ENCODE results near the gene PDZRN4. TPM values are rescaled to one million over a fixed set of nuclear protein-coding genes. Genes with fewer than 3 reads are reported as not detected.

PDZRN4 gene
- total and polyA plus RNA-seq, 2 donors (not counting 3 experiments of a cell fraction or from before 2014, with no cell fraction given): not detected

- POLR2A ChIA-PET: no interaction called here
- intact Hi-C loops (cut with micrococcal nuclease): no loop called here
- peak; percentile 55 for FAIRE-seq
Measured at GRCh38 chr12:41287500-41288141, 99.5 kb downstream of the PDZRN4 start.

GRCh38 chr12:41288142-41288811 lies 100.2 kb downstream of the PDZRN4 start:
- Histone ChIP-seq H3K9me3 (replicated peaks; ENCODE audit: control insufficient read depth, insufficient read depth, low read length) (no peaks in the 10 kb centered on the region), H4K20me1 (replicated peaks; ENCODE audit: control insufficient read depth, extremely low read depth, insufficient read depth, low read length) (no peaks in the 10 kb centered on the region), H2AFZ (ENCODE audit: low read depth, low read length) (no peak overlapping the region), H3K4me2 (ENCODE audit: insufficient read depth, low read length) (no peak overlapping the region), H3K36me3 (ENCODE audit: control insufficient read depth in 2 of 2, extremely low read depth in 1 of 2, insufficient read depth in 2 of 2, low read length in 2 of 2) (no peaks in the 10 kb centered on the region), H3K27me3 (ENCODE audit: control insufficient read depth in 2 of 2, insufficient read depth in 2 of 2, low read length in 2 of 2) (no peaks in the 10 kb centered on the region), H3K79me2 (ENCODE audit: control insufficient read depth, insufficient read depth, low read length) (no peaks in the 10 kb centered on the region), H3K27ac (ENCODE audit: insufficient read depth, low read depth, low read length) (no peak overlapping the region), H3K4me1 (ENCODE audit: control insufficient read depth, extremely low read depth, insufficient read depth, low read length) (no peaks in the 10 kb centered on the region), H3K9ac (replicated peaks; ENCODE audit: extremely low read depth, insufficient read depth, low read length) (no peak overlapping the region), H3K9me1 (replicated peaks; ENCODE audit: control insufficient read depth, extremely low read depth, insufficient read depth, low read length) (no peaks in the 10 kb centered on the region), H3K4me3 (replicated peaks in 1 of 3; ENCODE audit: insufficient read depth in 1 of 3, low read depth in 1 of 3, low read length in 3 of 3) (no peak overlapping the region)
- ChIA-PET POLR2A (no interaction called here), CTCF (no interaction called here)
- no peak for DNase-seq (ENCODE audit: low read depth, low spot score)
- no peak for FAIRE-seq
- dilution Hi-C loops (cut with MboI; ENCODE audit: extremely low pct_ligation_motif_present, low sequenced_read_pairs): no loop called here
- TF ChIP-seq EZH2 (IDR thresholded peaks at IDR 0.05; ENCODE audit: borderline replicate concordance, low read depth, low read length, severe bottlenecking) (no peak), GATA2 (IDR thresholded peaks at IDR 0.05; ENCODE audit: insufficient read depth, insufficient read length, low read depth, low read length) (no peak)
- intact Hi-C loops (cut with micrococcal nuclease): no loop called here
- BruUV-seq (replicated peaks): no TSS peak

More at GRCh38 chr12:41287500-41288141, 99.5 kb downstream of the PDZRN4 start:
- Histone ChIP-seq H3K27ac (ENCODE audit: insufficient read depth, low read depth, low read length) (no peak overlapping the region), H3K4me2 (ENCODE audit: insufficient read depth, low read length) (no peak overlapping the region), H2AFZ (ENCODE audit: low read depth, low read length) (no peak overlapping the region), H3K9ac (replicated peaks; ENCODE audit: extremely low read depth, insufficient read depth, low read length) (no peak overlapping the region), H3K79me2 (ENCODE audit: control insufficient read depth, insufficient read depth, low read length) (no peaks in the 10 kb centered on the region), H3K9me3 (replicated peaks; ENCODE audit: control insufficient read depth, insufficient read depth, low read length) (no peaks in the 10 kb centered on the region), H3K4me3 (replicated peaks in 1 of 3; ENCODE audit: insufficient read depth in 1 of 3, low read depth in 1 of 3, low read length in 3 of 3) (no peak overlapping the region), H3K4me1 (ENCODE audit: control insufficient read depth, extremely low read depth, insufficient read depth, low read length) (no peaks in the 10 kb centered on the region), H4K20me1 (replicated peaks; ENCODE audit: control insufficient read depth, extremely low read depth, insufficient read depth, low read length) (no peaks in the 10 kb centered on the region), H3K27me3 (ENCODE audit: control insufficient read depth in 2 of 2, insufficient read depth in 2 of 2, low read length in 2 of 2) (no peaks in the 10 kb centered on the region), H3K9me1 (replicated peaks; ENCODE audit: control insufficient read depth, extremely low read depth, insufficient read depth, low read length) (no peaks in the 10 kb centered on the region), H3K36me3 (ENCODE audit: control insufficient read depth in 2 of 2, extremely low read depth in 1 of 2, insufficient read depth in 2 of 2, low read length in 2 of 2) (no peaks in the 10 kb centered on the region)
- TF ChIP-seq MYC (IDR thresholded peaks at IDR 0.05; ENCODE audit: low read depth, low read length) (no peak), EZH2 (IDR thresholded peaks at IDR 0.05; ENCODE audit: borderline replicate concordance, low read depth, low read length, severe bottlenecking) (no peak), POLR2A (IDR thresholded peaks at IDR 0.05; ENCODE audit: low read depth, low read length) (no peak)
- CTCF ChIA-PET: interaction anchor here (1.1 to 1.7 kb wide), 2 partner anchors 10 to 736 kb away, joined by 3 to 8 read pairs; no protein-coding TSS in a partner anchor
- no TSS peak for BruUV-seq (replicated peaks)
- dilution Hi-C loops (cut with MboI; ENCODE audit: extremely low pct_ligation_motif_present, low sequenced_read_pairs): no loop called here
- DNase-seq (ENCODE audit: low read depth, low spot score): no peak
